HG03039 (cell line): ENCODE data around the gene IQGAP2.

Source experiments
- ATAC-seq: cut with Tn5 transposase; IDR thresholded peaks from one replicate; pipeline ENCODE4 v1.9.1; 2021; ENCODE audit warnings: mild to moderate bottlenecking, moderate library complexity; ENCODE audit not compliant: unreplicated experiment

The IQGAP2 gene

DNA sequence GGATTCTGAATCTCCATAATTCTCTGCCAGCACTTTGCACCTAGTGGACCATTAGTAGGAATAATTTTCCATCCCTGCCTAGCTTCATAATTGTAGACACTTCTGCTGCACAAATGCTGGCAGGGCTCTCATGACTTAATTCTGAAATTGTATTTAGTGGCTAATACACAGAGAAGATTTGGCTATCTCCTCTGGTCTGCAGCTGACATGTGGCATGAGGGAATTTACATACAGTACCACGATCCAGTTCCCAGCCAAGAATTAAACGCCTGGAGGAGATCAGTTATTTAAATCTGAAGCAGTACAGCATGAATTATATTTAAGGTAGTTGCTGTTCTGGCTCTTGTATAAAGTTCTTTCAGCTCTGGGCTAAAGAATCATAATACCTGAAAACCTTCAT is 46.5 kb downstream of the IQGAP2 start:
- ATAC-seq, result no peak

- ATAC-seq, result no peak
Observed at GRCh38 chr5:76450054-76450453, 47.0 kb downstream of the IQGAP2 start.

GRCh38 chr5:76451031-76451701 is 48.1 kb downstream of the IQGAP2 start:
- ATAC-seq, result no peak

DNA sequence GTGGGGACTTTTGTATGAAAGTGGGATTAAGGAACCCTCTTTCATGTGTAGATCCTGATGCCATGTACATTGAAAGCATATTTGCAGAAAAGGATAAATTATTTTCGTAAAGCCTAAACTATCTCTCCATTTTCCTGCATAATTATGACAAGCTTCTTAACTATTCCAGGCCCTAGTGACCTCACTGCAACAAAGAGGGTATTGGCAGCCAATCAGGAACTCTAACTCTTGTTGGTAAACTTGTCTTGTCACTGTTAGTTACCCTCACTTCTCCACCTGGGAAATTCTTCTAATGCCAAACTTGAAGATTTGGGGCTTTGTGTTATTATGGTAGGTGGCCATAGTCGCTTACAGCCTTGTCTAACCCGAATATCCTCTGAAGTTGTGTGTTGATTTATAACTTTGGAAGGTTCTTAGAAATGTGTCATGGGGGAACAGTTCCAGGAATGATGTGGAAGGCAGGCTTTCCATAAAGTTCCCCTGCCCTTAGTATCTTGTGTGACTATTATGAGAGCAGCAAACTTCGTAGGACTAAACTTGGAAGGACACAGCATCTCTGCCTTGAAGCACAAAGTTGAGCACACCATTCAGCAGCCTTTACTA is 52.5 kb downstream of the IQGAP2 start:
- no peak for ATAC-seq

GRCh38 chr5:76456258-76456657 is 53.2 kb downstream of the IQGAP2 start:
- no peak for ATAC-seq

- ATAC-seq, result no peak
Observed at GRCh38 chr5:76457674-76458485, 54.8 kb downstream of the IQGAP2 start.

DNA sequence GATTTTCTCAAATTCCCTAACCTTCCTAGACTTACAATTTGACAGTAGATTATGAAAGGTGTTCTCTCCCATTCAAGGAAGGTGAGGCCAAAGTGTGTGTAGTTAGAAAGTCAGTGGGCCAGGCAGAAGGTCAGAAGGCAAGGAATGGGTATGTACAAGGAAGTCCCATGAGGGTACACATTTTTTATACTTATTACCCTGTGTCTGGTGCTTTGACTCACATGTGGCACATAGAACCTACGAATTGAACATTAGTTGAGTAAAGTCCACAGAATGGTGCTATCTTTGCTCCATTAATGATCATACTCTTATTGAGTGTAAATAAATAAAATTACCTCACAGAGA is 55.4 kb downstream of the IQGAP2 start:
- no peak for ATAC-seq

GRCh38 chr5:76460104-76460503 is 57.0 kb downstream of the IQGAP2 start:
- no peak for ATAC-seq

- no peak for ATAC-seq
Observed at GRCh38 chr5:76462097-76462667, 59.1 kb downstream of the IQGAP2 start.

- no peak for ATAC-seq
Observed at GRCh38 chr5:76467216-76467615, 64.1 kb downstream of the IQGAP2 start.

GRCh38 chr5:76468635-76469425 is 65.7 kb downstream of the IQGAP2 start:
- ATAC-seq, result no peak

DNA sequence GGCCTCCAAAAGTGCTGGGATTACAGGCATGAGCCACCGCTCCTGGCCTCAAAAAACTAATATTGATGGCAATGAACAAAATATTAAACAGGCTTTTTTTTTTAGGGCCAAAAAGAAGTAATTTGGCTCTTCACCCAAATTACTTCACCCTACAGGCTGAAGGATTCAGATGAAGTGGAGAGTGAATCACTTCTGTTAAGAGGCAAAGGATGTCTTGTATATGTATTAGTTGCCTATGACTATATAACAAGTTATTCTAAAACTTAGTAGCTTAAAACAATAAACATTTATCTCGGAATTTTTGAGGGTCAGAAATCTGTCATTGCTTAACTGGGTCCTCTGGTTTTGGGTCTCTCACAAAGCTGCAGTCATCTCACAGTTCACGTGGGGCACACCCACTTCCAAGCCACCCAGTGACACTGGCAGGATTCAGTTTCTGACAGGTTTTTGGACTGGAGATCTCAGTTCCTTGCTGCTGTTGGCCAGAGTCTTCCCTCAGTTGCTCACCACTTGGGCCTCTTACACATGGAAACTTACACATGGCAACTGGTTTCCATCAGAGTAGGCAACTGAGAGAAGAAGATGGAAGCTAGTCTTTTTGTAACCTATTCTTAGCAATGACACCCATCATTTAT is 66.7 kb downstream of the IQGAP2 start:
- ATAC-seq, result no peak

- ATAC-seq, result no peak
Observed at GRCh38 chr5:76470976-76471375, 67.9 kb downstream of the IQGAP2 start.

DNA sequence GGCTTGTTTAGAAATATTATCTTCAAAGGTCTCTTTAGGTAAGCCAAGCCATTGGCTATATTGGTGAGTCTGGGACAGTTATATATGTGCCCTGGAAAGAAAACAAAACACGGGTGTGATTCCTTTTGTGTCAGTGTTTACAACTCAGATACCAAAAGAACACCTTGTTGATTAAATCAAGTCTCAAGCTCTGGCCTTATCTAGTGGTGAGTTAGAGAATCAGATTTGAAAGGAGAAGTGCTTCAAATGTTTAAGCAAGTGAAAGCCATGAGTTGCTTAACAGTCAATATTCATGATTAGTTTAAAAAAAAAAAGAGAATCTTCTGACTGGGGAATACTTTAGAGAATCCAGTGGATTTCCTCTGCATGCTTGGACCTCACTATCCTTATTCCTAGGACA is 68.3 kb downstream of the IQGAP2 start:
- no peak for ATAC-seq

DNA sequence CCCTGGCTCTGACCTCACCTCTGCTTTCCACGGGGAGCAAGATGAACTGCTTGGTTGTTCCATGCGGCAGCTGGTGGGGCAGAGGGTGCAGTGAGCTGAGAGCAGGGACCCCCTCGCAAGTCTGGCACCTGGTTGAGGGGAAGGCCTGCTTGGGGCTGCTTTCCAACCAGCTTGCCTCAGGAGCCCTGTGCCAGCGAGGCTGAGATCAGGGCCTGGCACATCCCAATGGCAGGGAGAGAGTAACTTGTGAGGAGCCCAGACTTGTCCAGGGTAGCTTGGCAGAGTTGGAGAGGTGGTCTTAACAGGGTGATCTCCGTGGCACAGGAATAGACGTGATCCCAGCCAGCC is 68.9 kb downstream of the IQGAP2 start:
- no peak for ATAC-seq

- no peak for ATAC-seq
Observed at GRCh38 chr5:76472335-76473008, 69.4 kb downstream of the IQGAP2 start.

DNA sequence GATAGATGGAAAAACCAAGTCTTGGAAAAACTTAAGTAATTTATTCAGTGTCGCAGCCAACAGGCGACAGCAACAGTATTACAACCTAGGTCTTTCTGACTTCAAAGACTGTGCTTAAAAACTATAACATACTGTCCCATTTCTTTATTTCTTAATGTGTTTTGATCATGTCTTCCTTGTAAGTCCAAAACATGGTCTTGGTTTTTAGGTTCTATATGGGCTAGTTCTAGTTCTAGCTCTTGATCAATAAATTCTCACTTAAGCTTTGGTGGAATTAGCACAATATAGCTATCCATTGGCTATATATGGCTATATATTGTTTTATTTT is 69.9 kb downstream of the IQGAP2 start:
- ATAC-seq, result no peak

- no peak for ATAC-seq
Observed at GRCh38 chr5:76473661-76474060, 70.6 kb downstream of the IQGAP2 start.

DNA sequence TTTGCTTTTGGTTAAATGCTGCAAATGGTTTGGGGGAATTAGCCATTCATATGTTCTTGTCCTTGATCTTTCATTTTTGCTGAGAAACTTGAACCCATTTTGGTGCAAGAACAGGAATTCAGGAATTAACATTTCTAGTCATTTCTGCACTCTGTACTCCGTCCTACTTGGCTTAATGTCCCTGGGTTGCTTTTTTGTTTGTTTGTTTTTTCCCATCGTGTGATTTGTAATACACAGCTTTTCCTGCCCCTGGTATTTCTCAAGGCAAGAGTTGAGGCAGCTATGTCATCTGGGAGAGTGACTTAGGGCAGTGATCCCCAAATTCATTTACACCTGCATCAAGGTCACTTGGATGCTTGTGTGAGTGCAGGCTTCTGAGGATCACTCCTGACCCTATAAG is 71.3 kb downstream of the IQGAP2 start:
- ATAC-seq, result no peak

DNA sequence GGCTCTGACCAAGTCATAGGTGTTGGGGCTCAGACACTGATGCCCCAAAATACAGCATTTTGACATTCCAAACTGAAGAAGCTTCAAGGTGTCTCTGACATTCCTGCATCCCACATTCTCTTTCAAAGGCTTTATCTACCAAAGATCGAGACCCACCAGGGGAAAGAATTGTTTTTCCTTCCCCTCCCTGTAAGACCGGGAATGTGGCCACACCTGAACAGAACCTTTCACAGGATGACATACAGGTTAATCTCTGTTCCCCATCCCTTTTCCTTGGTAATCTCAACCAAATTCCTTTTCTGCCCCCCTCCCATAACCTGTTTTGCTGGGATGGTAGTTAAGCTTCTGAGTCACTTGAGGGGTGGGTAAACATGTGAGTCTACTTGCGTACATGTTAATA is 72.3 kb downstream of the IQGAP2 start:
- ATAC-seq, result no peak
